ENCODE results near the gene KCTD2.
"Not testable (repeated sequence)": the region's sequence is repeated elsewhere in the genome, so short reads cannot be mapped to it uniquely, and the experiment has no call there.

KCTD2 gene, protein sequence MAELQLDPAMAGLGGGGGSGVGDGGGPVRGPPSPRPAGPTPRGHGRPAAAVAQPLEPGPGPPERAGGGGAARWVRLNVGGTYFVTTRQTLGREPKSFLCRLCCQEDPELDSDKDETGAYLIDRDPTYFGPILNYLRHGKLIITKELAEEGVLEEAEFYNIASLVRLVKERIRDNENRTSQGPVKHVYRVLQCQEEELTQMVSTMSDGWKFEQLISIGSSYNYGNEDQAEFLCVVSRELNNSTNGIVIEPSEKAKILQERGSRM

DNA sequence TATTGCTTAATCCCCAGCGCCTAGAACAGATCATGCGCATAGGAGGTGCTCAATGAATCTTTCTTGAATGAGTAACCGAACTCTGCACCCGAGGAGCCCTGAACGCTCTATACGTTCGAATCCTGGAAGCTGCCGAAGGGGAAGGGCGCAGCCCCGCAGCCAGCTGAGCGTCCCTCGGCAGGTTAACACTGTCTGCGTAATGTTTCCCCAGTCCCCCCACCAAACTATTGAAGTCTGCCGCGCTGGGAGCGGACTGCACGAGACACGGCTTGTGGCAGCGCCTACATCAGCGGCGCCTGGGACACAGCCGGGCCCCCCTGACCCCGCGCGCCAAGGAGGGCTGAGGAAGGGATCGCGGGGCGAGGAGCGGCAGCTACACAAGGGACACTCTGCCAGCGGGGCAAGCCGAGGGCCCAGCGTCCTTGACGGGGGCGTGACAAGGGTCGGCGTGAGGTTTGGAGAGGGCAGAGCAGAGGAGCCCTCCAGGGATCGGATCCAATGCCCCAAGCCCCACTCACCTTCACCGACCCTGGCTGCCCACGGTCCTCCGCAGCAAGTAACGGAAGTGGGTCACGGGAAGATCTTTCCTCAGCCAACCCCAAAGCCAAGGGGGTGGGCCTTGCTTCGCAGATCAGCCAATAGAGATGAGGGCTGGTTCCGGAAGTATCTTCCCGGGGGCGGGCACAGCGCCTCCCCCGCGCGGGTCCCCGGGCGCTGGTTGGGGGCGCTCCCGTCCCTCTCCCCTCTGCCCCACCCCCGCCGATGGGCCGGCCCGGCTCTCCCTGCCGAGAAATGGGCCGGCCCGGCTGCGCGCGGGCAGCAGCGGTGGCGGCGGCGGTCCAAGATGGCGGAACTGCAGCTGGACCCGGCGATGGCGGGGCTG, at the start of gene KCTD2, which contains the start of gene ATP5PD:
Gene KCTD2 (plus strand): TSS at position 819 of the 883 bp plus-strand sequence. CDS start 26 bp downstream, at position 845.
Gene ATP5PD (minus strand): TSS at position 563 of the 883 bp plus-strand sequence. CDS start 4,319 bp downstream, outside the sequence.
- DNase-seq (ENCODE audit: low read depth in 2 of 2) = peak; percentile 90 to 93

DNA sequence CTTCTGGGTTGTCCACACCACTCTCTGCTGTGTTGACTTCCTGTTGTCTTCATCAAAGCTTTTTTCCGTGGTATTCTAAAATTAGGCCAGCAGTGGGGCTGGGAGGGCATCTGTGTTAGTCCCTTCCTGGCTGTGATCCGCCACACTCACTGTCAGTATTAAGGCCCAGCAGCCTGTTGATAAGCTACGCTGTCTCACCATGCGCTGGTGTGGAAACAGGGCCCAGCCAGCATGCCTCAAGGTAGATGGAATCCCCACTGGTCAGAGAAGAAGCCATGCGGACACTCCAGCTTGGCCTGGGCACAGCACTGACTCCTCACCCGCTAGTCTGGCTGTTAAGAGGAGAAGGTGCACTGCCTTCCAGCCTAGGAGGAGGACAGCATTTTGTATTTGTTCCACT, 48.2 kb upstream of the KCTD2 start:
- no peak for DNase-seq (ENCODE audit: low read depth in 2 of 2)

DNA sequence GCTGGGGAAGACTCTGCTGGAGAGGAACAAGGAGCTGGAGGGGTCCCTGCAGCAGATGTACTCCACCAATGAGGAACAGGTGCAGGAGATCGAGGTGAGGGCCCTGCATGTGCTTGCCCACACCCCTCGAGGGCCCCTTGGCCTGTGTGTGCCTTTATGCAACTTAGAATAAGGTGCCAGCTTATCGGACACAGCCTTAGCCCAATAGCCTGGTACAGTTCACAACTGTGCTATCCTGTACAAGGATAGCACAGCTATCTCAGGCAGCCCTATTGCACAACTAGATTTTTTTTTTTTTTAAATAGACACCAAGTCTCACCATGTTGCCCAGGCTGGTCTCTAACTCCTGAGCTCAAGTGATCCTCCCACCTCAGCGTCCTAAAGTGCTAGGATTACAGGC, 47.5 kb upstream of the KCTD2 start:
- no peak for DNase-seq (ENCODE audit: low read depth in 2 of 2)

DNA sequence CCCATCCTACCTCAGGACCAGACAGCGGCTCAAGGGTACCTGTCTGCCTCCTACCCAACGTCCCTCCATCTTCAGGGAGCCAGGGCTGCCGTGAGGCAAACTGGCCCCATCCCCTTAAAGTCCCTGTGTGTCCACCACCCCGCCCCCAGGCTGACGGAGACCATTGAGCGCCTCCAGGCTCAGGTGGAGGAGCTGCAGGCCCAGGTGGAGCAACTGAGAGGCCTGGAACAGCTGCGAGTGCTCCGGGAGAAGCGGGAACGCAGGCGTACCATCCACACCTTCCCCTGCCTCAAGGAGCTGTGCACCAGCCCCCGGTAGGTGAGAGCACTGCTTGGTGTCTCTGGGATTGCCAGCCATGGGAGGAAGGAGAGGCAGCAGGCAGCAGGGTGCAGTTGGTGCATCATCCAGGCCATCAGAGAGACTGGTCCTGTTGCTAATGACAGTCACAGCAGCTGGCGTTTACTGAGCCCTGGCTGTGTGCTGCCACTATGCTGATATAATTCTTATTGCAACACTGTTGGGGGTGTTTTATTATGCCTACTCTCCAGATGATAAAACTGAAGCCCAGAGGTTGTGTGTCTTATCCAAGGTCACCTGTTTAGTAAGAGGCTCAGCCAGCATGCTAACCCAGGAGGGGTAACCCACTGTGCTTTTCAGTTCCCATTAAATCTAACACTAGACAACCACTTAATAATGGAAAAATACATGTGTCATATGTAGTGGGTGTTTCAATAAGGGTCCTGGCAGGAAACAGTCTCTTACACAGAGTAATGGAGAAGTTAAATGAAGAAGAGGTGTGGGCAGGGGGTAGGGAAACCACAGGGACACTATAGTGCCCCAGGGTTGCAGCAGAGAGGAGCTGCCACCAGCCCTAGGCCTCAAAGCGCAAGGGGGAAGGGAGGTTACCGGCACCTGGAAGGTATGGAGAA, 44.8 kb upstream of the KCTD2 start:
- DNase-seq (ENCODE audit: low read depth in 2 of 2) = no peak

DNA sequence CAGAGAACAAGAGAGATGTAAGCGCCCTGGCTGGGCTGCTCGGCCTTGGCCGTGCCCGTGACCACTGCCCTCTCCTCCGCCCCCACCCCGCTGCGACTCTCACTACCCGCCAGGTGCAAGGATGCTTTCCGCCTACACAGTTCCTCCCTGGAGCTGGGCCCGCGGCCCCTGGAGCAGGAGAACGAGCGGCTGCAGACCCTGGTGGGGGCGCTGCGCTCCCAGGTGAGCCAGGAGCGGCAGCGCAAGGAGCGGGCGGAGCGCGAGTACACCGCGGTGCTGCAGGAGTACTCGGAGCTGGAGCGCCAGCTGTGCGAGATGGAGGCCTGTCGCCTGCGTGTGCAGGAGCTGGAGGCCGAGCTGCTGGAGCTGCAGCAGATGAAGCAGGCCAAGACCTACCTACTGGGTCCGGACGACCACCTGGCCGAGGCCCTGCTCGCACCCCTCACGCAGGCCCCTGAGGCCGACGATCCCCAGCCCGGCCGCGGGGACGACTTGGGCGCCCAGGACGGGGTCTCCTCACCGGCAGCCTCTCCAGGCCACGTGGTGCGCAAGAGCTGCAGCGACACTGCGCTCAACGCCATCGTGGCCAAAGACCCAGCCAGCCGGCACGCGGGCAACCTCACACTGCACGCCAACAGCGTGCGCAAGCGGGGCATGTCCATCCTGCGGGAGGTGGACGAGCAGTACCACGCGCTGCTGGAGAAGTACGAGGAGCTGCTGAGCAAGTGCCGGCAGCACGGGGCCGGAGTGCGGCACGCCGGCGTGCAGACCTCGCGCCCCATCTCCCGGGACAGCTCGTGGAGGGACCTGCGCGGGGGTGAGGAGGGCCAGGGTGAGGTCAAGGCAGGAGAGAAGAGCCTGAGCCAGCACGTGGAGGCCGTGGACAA, 43.7 kb upstream of the KCTD2 start:
- no peak for DNase-seq (ENCODE audit: low read depth in 2 of 2)

DNA sequence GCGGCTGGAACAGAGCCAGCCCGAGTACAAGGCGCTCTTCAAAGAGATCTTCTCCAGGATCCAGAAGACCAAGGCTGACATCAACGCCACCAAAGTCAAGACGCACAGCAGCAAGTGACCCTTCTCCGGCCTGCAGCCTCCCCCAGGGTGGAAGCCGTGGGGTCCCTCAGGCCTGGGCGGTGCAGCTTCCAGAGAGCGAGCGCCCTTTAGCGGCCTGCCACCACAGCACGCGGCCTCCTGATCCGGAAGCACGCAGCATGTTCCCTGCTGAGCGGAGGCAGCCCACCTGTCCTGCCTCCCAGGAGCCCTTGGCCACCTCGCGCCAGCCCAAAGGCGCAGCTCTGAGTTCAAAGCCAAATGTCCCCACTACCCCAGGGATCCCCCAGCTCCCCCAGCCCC, 43.1 kb upstream of the KCTD2 start:
- no peak for DNase-seq (ENCODE audit: low read depth in 2 of 2)

DNA sequence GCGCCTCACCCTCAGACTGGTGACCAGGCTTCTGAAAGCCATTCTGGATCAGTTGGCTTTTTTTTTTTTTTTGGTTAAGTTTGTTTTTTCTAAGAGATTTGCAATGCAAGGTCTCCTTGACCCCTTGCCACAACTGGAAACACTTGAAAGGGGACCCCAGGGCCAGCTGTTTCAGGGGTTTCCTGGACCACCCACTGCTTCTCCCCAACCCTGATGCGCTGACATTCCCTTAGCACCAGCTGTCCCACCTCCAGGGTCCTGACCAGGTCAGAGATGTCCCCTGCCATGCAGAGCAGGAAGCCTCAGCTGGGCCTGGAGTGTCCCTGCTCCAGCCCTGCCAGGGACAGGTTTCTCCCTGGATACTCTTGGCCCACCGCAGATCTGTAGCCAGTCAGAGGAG, 42.7 kb upstream of the KCTD2 start:
- no peak for DNase-seq (ENCODE audit: low read depth in 2 of 2)

DNA sequence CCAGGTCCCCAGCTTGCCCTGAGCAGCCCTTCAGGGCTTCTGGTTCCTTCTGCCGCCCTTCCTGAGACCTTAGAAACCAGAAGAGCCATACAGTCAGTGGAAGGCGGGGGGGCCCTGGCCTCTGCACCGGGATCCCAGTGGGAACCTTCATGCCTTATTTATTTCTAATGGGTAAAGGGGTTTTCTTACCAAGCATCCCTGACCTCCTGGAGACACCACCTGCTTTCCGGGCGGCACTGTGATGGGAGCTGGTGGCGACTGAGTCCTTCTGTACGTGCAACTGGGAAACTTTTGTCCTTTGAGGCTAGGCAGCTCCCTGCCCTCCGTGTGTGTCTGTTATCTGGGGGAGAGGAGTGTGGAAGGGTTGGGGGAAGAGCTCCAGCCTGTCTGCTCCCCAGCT, 41.7 kb upstream of the KCTD2 start:
- no peak for DNase-seq (ENCODE audit: low read depth in 2 of 2)

DNA sequence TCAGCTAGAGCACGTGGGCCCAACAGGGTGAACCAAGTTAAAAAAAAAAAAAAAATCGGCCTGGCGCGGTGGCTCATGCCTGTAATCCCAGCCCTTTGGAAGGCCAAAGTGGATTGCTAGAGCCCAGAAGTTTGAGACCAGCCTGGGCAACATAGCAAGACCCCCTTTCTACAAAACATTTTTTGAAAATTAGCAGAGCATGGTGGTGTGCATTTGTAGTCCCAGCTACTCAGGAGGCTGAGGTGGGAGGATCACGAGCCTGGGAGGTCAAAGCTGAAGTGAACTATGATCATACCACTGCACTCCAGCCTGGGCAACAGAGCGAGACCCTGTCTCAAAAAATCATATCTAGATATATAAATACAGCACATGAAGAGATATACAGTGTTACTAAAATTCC, 40.9 kb upstream of the KCTD2 start:
- not testable (repeated sequence) for DNase-seq (ENCODE audit: low read depth in 2 of 2)

DNA sequence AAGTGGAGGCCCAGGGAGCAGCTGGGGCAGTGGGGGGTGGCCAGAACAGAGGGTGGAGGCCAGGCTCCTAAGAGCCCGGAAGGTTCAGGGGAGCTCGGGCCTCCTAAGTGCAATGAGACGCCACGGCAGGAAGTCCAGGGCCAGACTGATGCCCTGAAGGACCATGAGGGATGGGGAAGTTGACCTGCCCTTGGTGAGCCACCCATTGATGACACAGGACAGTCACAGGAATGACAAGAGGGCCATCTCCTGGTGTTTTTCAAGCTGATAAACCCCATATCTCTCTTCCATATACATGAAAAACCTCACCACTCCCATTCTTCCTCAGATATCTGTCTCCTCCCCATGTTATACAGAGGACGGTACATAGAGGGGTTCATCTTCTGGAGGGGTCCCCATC, 40.4 kb upstream of the KCTD2 start:
- no peak for DNase-seq (ENCODE audit: low read depth in 2 of 2)

DNA sequence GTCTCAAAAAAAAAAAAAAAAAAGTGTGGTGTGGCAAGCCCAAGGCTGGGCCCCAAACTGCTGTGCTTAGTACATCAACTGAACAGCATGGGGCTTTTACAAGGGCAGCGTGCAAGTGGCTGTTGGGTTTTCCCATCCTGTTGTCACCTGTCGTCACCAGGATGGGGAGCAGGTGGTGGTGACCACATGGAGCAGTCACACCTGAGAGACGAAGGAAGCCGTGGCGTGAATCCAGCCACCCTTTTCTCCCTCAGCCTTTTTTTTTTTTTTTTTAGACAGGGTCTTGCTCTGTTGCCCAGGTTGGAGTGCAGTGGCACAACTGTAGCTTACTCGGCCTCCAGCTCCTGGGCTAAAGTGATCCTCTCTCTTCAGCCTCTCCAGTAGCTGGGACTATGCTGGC, 38.7 kb upstream of the KCTD2 start:
- no peak for DNase-seq (ENCODE audit: low read depth in 2 of 2)

DNA sequence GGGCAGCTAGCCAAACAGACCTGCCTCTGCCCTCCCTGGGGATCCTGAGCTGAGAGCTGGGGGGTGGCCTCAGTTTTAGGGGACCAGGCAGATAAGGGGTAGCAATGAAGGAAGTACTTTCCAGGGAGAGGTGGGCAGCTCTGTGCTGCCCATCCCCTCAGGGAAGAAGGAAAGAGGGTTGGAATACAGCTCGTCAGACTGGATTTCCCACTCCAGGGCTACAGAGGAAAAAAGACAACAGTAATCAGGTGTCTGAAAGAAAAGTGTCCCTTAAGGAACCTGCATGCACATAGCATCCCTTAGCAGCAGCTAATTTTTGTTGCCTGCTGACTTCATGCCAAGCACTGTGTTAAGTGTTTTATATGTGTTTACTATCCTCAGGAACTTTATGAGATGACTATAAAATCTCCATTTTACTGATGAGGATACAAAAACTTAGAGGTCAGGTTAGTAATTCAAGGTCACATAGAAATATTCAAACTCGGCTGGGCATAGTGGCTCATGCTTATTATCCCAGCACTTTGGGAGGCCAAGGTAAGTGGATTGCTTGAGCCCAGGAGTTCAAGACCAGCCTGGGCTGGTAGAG, 37.8 kb upstream of the KCTD2 start:
- no peak for DNase-seq (ENCODE audit: low read depth in 2 of 2)

DNA sequence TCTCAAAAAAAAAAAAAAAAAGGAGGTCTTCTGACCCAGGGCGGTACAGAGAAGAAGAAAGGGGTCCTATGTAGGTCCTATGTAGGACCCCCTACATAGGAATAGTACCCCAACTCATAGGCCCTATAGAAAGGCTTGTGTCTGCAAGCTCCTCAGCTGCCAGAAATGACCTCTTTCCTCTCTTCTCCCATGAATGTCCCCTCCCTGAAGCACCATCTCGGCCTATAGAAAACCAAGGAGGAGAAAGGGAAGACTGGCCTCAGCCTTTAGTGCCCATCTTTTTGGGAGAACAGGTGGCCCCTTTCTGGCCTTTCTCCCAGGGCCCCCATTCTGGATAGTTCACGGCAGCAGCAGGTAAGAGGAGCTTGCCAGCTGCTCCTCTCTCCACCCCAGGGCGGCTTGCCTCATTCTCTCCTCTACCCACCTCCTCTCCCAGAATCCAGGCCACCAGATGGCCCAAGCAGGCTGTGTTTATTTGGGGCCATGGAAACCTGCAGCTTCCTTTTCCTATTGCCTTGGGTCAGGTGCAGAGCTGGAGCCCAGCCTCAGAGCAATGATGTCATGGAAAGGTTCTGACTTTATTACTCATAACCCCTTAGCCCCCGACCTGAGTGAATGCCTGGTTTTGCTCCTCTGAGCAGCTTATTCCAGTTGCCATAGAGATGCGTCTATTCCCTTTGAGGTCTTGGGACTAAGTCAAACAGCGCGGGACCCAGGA, 36.2 kb upstream of the KCTD2 start:
- DNase-seq (ENCODE audit: low read depth in 2 of 2) = no peak

DNA sequence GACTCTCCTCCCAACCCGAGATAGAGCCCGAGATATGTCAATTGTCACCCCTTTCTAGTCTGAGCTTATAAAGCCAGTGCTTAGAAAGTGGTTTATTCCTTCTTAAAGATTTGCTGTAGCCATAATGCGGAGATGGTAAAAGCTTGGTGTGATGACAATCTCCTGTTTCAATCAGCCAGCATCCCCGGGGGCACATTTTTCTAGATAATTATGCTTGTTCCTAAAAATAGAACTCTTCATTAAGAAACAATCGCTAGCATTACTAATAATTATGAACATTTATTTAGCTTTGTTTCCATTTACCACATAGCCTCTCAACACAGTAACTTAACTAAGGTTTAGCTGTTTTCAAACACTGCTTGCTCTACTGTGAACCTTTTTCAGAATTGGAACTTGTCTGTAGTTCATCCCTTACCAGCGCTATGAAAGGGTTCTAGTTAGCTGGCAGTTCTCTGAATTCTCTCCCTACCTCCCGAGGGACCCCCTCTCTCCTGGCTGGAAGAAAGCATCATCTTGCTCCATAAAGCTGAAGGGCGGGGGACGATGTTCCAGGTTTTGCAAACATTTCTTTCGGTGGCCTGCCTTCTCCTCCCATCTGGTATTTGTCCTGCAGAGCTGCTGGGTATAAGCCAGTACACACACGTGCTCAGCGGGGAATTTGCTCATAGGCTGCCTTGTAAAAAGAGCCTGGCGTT, 35.5 kb upstream of the KCTD2 start:
- no peak for DNase-seq (ENCODE audit: low read depth in 2 of 2)

DNA sequence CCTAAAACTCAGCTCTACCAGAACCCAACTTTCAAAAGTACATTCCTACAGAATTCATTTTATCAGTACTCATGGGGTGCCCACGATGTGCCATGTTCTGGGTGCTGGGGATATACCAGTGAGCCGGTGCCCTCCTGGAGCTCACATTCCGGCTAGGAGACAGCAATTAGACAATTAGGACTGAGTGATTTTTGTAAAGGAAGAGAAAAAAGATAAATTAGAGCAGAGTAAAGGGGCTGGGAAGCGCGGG, 35.0 kb upstream of the KCTD2 start:
- no peak for DNase-seq (ENCODE audit: low read depth in 2 of 2)

DNA sequence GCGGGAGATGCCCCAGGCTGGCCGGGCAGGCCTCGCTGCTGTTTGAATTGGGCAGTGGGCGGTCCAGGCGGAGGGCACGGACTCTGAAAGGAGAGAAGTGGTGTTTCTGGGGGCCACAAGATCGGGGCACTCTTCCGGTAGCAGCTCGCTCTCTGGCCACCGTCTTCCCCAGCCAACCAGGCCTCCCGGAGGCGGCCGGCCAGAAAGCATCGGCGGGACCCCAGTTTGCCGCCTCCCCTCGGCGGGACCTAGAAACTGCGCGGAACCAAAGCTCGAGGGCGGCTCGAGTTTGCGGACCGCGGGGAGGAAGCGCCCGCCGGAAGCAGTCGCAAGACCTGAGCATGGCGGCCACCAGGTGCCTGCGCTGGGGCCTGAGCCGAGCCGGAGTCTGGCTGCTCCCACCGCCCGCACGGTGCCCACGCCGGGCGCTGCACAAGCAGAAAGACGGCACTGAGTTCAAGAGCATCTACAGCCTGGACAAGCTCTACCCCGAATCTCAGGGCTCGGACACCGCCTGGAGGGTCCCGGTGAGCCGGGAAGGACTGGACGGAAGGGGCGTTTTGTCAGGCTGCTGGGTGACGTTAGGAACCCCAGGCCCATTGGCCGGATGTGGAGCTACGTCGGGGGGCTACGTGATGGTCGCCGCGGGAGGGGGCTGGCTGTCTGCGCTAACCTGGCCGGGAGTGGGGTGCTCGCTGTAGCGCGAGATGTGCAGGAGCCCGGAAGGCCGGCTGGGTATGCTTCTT, 34.5 kb upstream of the KCTD2 start, which contains the start of gene MRPL58:
Gene MRPL58 (plus strand): TSS at position 325 of the 746 bp plus-strand sequence. CDS start 17 bp downstream, at position 342.
- peak; percentile 60 to 66 for DNase-seq (ENCODE audit: low read depth in 2 of 2)

DNA sequence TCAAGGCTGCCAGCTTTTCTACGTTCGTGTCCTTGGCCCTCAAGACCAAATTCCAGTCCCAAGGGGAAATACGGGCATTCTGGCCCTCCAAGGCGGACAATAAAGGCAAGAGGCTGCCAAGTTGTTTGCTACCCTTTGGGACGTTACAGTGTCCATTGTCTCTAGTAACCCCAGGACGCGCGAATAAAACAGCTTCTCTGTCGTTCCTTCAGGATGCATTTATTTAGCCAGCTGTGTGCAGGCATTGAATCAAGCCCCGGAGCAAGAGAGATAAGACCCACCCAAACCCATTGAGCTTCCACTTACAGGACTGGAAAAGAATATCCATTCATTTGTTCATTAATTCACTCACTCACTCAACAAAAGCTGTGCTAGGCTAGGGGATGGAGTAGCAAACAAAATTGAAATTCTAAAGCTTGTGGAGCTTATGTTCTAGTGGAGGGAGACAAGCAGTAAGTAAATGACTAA, 33.9 kb upstream of the KCTD2 start:
- DNase-seq (ENCODE audit: low read depth in 2 of 2) = no peak

DNA sequence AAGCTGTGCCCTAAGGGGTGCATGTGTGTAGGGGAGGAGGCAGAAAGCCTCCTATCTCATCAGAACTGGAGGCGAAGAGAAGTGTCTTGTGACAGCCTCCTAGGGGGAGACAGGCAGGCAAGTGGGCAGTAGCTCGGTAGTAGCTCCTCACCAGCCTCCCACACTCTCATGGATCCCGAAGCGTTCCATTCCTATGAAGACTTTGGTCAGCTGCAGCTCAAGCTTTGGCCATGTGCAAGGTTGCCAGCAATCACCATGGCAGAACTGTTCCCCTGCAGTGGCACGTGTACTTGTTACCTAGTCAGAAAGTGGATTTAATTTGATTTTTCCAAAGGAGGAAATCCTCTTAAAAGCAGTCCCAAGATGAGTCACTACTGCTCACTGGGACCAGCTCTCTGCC, 27.9 kb upstream of the KCTD2 start:
- no peak for DNase-seq (ENCODE audit: low read depth in 2 of 2)

DNA sequence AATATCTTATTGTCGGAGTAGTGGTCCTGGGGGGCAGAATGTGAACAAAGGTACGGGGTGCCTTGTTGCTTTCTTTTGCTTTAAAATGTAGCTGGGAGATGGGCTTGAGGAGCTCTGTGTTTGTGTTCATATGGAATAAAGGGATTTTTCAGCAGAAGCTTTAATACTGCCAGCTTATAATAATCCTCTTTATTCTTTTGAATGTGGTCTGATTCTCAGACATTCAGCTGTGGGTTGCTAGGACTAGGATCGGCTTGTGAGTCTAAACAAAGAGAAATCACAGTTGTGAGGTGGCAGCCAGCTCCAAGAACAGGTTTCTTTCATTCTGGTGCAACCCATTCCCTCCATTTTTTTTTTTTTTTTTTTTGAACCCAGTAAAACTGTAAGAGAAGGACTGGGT, 27.3 kb upstream of the KCTD2 start:
- DNase-seq (ENCODE audit: low read depth in 2 of 2) = no peak

Measured in stimulated activated CD8-positive, alpha-beta memory T cell treated with anti-CD3 and anti-CD28 coated beads, Interleukin-15, amount 100 ng/mL, for 4 hours (primary cell).